B cell (primary cell): ENCODE measurements around the gene MAGI2. TPM values are rescaled to one million over a fixed set of nuclear protein-coding genes. Genes with fewer than 3 reads are reported as not detected.

Source experiments
- ATAC-seq: fragments of 200-7000 bp; cut with Tn5 transposase; one replicate; pipeline ENCODE4 v1.10.0; 2021; ENCODE audit warnings: low read depth, mild to moderate bottlenecking, moderate number of reproducible peaks, moderate library complexity
- CTCF ChIA-PET: fragments of 350-600 bp; sonication (Branson Sonifier 250); formaldehyde crosslinking; loops from one replicate; lab custom pipeline; 2021; ENCODE audit warnings: antibody characterized with exemption, inconsistent platforms; lab: Charles Lee
- POLR2A ChIA-PET: fragments of 350-600 bp; sonication (Branson Sonifier 250); formaldehyde crosslinking; loops from one replicate; lab custom pipeline; 2021; ENCODE audit warnings: antibody characterized with exemption; lab: Charles Lee
- DNase-seq: peaks from one replicate; pipeline ENCODE4 v3.0.0; 2013
- H2AFZ ChIP-seq: 2 replicates; pipeline ENCODE4 v1.6.1; 2012; ENCODE audit warnings: mild to moderate bottlenecking, low read depth, low read length; ENCODE audit not compliant: insufficient read depth, poor library complexity, severe bottlenecking
- H3K27ac ChIP-seq, 2 donors: 1 replicate in 1 of 2; 2 replicates in 1 of 2; pipeline ENCODE4 v1.5.1; 2012 to 2013; ENCODE audit warnings: low read length in 2 of 2, mild to moderate bottlenecking in 2 of 2, moderate library complexity in 1 of 2
- H3K27me3 ChIP-seq, 4 experiments: fragments of 200-600 bp in 1 of 4; sonication (generic) in 1 of 4; replicated peaks in 1 of 4; 1 replicate in 2 of 4; 2 replicates in 2 of 4; pipeline versions ENCODE4 v1.6.1 to v1.7.0; 2013 to 2016; ENCODE audit warnings: low read length in 3 of 4, mild to moderate bottlenecking in 2 of 4, mixed read lengths in 1 of 4, moderate library complexity in 1 of 4; ENCODE audit not compliant: insufficient read depth in 4 of 4, control insufficient read depth in 3 of 4; ENCODE audit errors: control extremely low read depth in 1 of 4
- H3K36me3 ChIP-seq, 2 experiments: replicated peaks in 1 of 2; 1 replicate in 1 of 2; 2 replicates in 1 of 2; pipeline versions ENCODE4 v1.6.1 to v1.7.1; 2013; ENCODE audit warnings: low read length in 1 of 2; ENCODE audit not compliant: insufficient read depth in 2 of 2, control insufficient read depth in 1 of 2; ENCODE audit errors: control extremely low read depth in 1 of 2, extremely low read depth in 1 of 2
- H3K4me1 ChIP-seq, 2 donors: fragments of 200-600 bp in 1 of 2; sonication (generic) in 1 of 2; 1 replicate in 1 of 2; 2 replicates in 1 of 2; pipeline versions ENCODE4 v1.5.1 to v1.6.1; 2013 to 2017; ENCODE audit warnings: low read length in 2 of 2; ENCODE audit not compliant: control insufficient read depth in 2 of 2, insufficient read depth in 2 of 2
- H3K4me2 ChIP-seq: replicated peaks from 2 replicates; pipeline ENCODE3; 2012; ENCODE audit warnings: mild to moderate bottlenecking, low read depth, low read length; ENCODE audit not compliant: poor library complexity, severe bottlenecking
- H3K4me3 ChIP-seq, 5 experiments: fragments of 200-600 bp in 1 of 5; sonication (generic) in 1 of 5; 1 replicate in 3 of 5; 2 replicates in 2 of 5; pipeline versions ENCODE4 v1.5.1 to v1.7.0; 2011 to 2016; ENCODE audit warnings: low read length in 4 of 5, mild to moderate bottlenecking in 4 of 5, low read depth in 2 of 5, control low read depth in 1 of 5, moderate library complexity in 1 of 5; ENCODE audit not compliant: insufficient read depth in 1 of 5; ENCODE audit errors: control extremely low read depth in 1 of 5, extremely low read depth in 1 of 5
- H3K79me2 ChIP-seq: fragments of 200-600 bp; sonication (generic); one replicate; pipeline ENCODE4 v1.6.0; 2016; ENCODE audit warnings: low read length; ENCODE audit not compliant: control insufficient read depth, insufficient read depth
- H3K9ac ChIP-seq: fragments of 200-600 bp; sonication (generic); 2 replicates; pipeline ENCODE4 v1.6.1; 2017; ENCODE audit warnings: mild to moderate bottlenecking, low read length, moderate library complexity
- H3K9me3 ChIP-seq, 3 donors: one replicate each; pipeline versions ENCODE4 v1.6.1 to v1.7.1; 2013; ENCODE audit warnings: low read length in 2 of 3; ENCODE audit not compliant: control insufficient read depth in 2 of 3, insufficient read depth in 1 of 3; ENCODE audit errors: control extremely low read depth in 1 of 3
- H4K20me1 ChIP-seq: 2 replicates; pipeline ENCODE4 v1.6.0; 2012; ENCODE audit warnings: mild to moderate bottlenecking, low read length; ENCODE audit not compliant: insufficient read depth, control insufficient read depth, poor library complexity, severe bottlenecking
- H3K27ac Mint-ChIP-seq: one replicate; pipeline ENCODE4 v1.8.0; 2021; ENCODE audit warnings: mixed read lengths
- H3K27me3 Mint-ChIP-seq: one replicate; pipeline ENCODE4 v1.8.0; 2021; ENCODE audit warnings: mixed read lengths
- H3K4me1 Mint-ChIP-seq: one replicate; pipeline ENCODE4 v1.8.0; 2021; ENCODE audit warnings: mixed read lengths
- H3K4me3 Mint-ChIP-seq: one replicate; pipeline ENCODE4 v1.8.0; 2021; ENCODE audit warnings: mixed read lengths
- H3K9me3 Mint-ChIP-seq: one replicate; pipeline ENCODE4 v1.8.0; 2022; ENCODE audit warnings: mixed read lengths; ENCODE audit not compliant: insufficient read depth
- EZH2 ChIP-seq: IDR thresholded peaks from 2 replicates; pipeline ENCODE4 v1.6.1; 2012; ENCODE audit warnings: borderline replicate concordance, low read depth, mild to moderate bottlenecking, moderate library complexity, low read length; ENCODE audit not compliant: insufficient read depth, poor library complexity, severe bottlenecking
- WGBS: methylation state at CpG from one replicate; pipeline ENCODE4 v1.1.5; 2013; ENCODE audit warnings: missing lambda C conversion rate; ENCODE audit not compliant: insufficient coverage; 5-methylcytosine and 5-hydroxymethylcytosine counted together
- intact Hi-C: fragments of 100-400 bp; cut with micrococcal nuclease; formaldehyde crosslinking; loops from one replicate; pipeline ENCODE4 v1.10.0; 2022
- polyA plus RNA-seq: library from polyadenylated mRNA; depleted of rRNA; stranded (reverse); fragments of >200 nt; gene quantifications from 2 replicates; pipeline ENCODE4 v1.2.3, GENCODE V29; 2012
- total RNA-seq, 2 donors: library from RNA; stranded (reverse); fragments of 120-200 nt in 1 of 2; gene quantifications; 1 replicate in 1 of 2; 2 replicates in 1 of 2; pipeline versions ENCODE4 v1.2.3 to v1.2.4, GENCODE V29; 2013 to 2022
- TF ChIP-seq, protein P1 (sequence below): fragments of 200-600 bp; IDR thresholded peaks from one replicate; pipeline ENCODE4 v1.8.0; 2022; ENCODE audit warnings: antibody characterized with exemption, mild to moderate bottlenecking

MAGI2 gene
- total and polyA plus RNA-seq, 2 donors (not counting 1 experiment from before 2014, with no cell fraction given), result 0.16 to 0.64 TPM

DNA sequence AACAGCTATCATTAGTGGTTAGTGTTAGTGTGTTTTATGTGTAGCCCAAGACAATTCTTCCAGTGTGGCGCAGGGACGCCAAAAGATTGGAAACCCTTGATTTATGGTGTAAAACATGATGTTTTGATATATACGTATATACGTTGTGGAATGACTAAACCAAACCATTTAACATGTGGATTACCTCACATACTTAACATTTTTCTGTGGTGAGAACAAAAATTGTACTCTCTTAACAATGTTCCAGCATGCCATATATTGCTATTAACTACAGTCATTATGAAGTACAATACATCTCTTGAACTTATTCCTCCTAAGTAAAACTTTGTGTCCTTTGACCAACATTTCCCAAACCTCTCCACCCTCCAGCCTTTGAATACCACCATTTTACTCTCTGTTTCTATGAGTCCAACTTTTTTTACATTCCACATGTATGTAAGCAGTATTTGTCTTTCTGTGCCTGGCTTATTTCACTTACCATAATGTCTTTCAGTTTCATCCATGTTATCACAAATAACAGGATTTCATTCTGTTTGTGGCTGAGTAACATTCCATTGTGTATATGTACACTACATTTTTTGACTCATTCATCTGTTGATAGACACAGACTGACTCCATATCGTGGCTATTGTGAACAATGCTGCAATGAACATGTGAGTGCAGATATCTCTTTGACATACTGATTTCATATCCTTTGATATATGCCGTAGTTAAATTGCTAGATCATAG, 42.2 kb upstream of the MAGI2 start:
- H3K4me2 ChIP-seq, result no peak overlapping the region
- no peak overlapping the region for H3K4me3 Mint-ChIP-seq
- no peak overlapping the region for H3K9ac ChIP-seq
- no peak for ATAC-seq
- no peak overlapping the region for H3K27ac ChIP-seq
- TF ChIP-seq, protein P1, sequence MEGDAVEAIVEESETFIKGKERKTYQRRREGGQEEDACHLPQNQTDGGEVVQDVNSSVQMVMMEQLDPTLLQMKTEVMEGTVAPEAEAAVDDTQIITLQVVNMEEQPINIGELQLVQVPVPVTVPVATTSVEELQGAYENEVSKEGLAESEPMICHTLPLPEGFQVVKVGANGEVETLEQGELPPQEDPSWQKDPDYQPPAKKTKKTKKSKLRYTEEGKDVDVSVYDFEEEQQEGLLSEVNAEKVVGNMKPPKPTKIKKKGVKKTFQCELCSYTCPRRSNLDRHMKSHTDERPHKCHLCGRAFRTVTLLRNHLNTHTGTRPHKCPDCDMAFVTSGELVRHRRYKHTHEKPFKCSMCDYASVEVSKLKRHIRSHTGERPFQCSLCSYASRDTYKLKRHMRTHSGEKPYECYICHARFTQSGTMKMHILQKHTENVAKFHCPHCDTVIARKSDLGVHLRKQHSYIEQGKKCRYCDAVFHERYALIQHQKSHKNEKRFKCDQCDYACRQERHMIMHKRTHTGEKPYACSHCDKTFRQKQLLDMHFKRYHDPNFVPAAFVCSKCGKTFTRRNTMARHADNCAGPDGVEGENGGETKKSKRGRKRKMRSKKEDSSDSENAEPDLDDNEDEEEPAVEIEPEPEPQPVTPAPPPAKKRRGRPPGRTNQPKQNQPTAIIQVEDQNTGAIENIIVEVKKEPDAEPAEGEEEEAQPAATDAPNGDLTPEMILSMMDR, result no peak
- TF ChIP-seq EZH2, result no peak
- H3K79me2 ChIP-seq, result no peaks in the 10 kb centered on the region
- H3K4me1 Mint-ChIP-seq, result no peaks in the 10 kb centered on the region
- no peak overlapping the region for H3K4me3 ChIP-seq
- no peak overlapping the region for H3K27ac Mint-ChIP-seq
- DNase-seq, result no peak
- H3K36me3 ChIP-seq, result no peaks in the 10 kb centered on the region
- H3K9me3 ChIP-seq, result no peaks in the 10 kb centered on the region
- H3K27me3 Mint-ChIP-seq, result no peaks in the 10 kb centered on the region
- peaks cover 6% of the 10 kb centered on the region for H3K9me3 Mint-ChIP-seq
- H4K20me1 ChIP-seq, result no peaks in the 10 kb centered on the region
- no CpG with 5 or more reads among the region's 6 CpGs for WGBS
- no peaks in the 10 kb centered on the region for H3K4me1 ChIP-seq
- ChIA-PET POLR2A (no interaction called here), CTCF (interaction anchor here (0.7 kb wide), 1 partner anchor 10 kb away, joined by 3 read pairs; no protein-coding TSS in a partner anchor)
- no peak overlapping the region for H2AFZ ChIP-seq
- no peaks in the 10 kb centered on the region for H3K27me3 ChIP-seq
- intact Hi-C loops, result no loop called here

DNA sequence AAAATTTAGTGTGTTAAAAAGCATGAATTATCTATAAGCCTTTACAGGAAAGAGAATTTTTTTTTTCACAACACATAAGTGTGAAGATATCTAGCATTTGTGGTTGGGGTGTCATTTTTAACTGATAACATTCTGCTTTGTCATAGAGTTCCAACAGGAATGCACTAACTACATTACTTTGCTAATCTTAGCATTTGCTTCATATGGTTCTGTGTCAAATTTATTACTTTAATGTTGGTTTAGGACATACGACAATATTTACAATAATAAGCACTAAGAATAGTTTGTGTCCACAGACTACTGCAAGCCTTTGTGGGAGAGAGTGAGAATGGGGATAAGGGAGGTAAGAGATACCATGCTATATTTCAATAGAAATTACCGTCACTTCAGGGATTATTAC, 40.6 kb upstream of the MAGI2 start:
- Mint-ChIP-seq H3K4me1 (no peaks in the 10 kb centered on the region), H3K4me3 (no peak overlapping the region), H3K27ac (no peak overlapping the region), H3K27me3 (no peaks in the 10 kb centered on the region), H3K9me3 (peaks cover 6% of the 10 kb centered on the region)
- H3K9me3 ChIP-seq, result no peaks in the 10 kb centered on the region
- ChIA-PET POLR2A (no interaction called here), CTCF (no interaction called here)
- no peaks in the 10 kb centered on the region for H3K36me3 ChIP-seq
- no peaks in the 10 kb centered on the region for H3K4me1 ChIP-seq
- intact Hi-C loops, result no loop called here
- no peak for ATAC-seq
- no peak overlapping the region for H3K4me3 ChIP-seq
- no peaks in the 10 kb centered on the region for H4K20me1 ChIP-seq
- DNase-seq, result no peak
- TF ChIP-seq, protein P1, result no peak
- no peak for TF ChIP-seq EZH2
- no peak overlapping the region for H3K4me2 ChIP-seq
- H3K27me3 ChIP-seq, result no peaks in the 10 kb centered on the region
- no peak overlapping the region for H3K27ac ChIP-seq
- H3K79me2 ChIP-seq, result no peaks in the 10 kb centered on the region
- no peak overlapping the region for H2AFZ ChIP-seq
- no CpG with 5 or more reads among the region's 2 CpGs for whole genome bisulfite sequencing
- H3K9ac ChIP-seq, result no peak overlapping the region
